22Rv1 (cell line): ENCODE measurements around the gene PPIL4.

Experiments used
- CTCF ChIP-seq: fragments of 450-650 bp; IDR thresholded peaks from 2 replicates; pipeline ENCODE4 v1.5.1; 2017; ENCODE audit warnings: mild to moderate bottlenecking
- ZFX ChIP-seq: fragments of 450-650 bp; IDR thresholded peaks from 2 replicates; pipeline ENCODE4 v1.6.1; 2017; ENCODE audit warnings: antibody characterized with exemption, borderline replicate concordance

- TF ChIP-seq CTCF (no peak), ZFX (no peak)
Observed at GRCh38 chr6:149499066-149499465, 46.8 kb downstream of the PPIL4 start.
